ENCODE measurements around the gene HCK.

HCK gene

GRCh38 chr20:32129863-32130262 lies 77.8 kb downstream of the HCK start:
- Histone ChIP-seq H3K9ac (ENCODE audit: insufficient read length, low read depth) (no peak overlapping the region), H3K36me3 (ENCODE audit: insufficient read depth, insufficient read length, low read length) (peaks cover 23% of the 10 kb centered on the region), H3K4me1 (ENCODE audit: insufficient read depth, insufficient read length) (no peaks in the 10 kb centered on the region), H3K27me3 (ENCODE audit: insufficient read depth, insufficient read length) (no peaks in the 10 kb centered on the region), H3K9me3 (ENCODE audit: insufficient read depth, low read length) (no peaks in the 10 kb centered on the region), H3K4me3 (ENCODE audit: insufficient read length, low read depth) (no peak overlapping the region)
- TF ChIP-seq YY1 (IDR thresholded peaks at IDR 0.05; ENCODE audit: insufficient read depth, insufficient read length) = no peak
- no peak for TF ChIP-seq ZNF274 (IDR thresholded peaks at IDR 0.05; ENCODE audit: low read depth, low read length)
- no peak for TF ChIP-seq SUZ12 (IDR thresholded peaks at IDR 0.05; ENCODE audit: extremely low read depth, insufficient read depth, insufficient read length)
- DNase-seq (ENCODE audit: low read depth, low spot score) = no peak

GRCh38 chr20:32130352-32130751 lies 78.3 kb downstream of the HCK start:
- DNase-seq (ENCODE audit: low read depth, low spot score) = no peak
- no peaks in the 10 kb centered on the region for H3K4me1 ChIP-seq (ENCODE audit: insufficient read depth, insufficient read length)
- H3K36me3 ChIP-seq (ENCODE audit: insufficient read depth, insufficient read length, low read length) = peaks cover 21% of the 10 kb centered on the region

GRCh38 chr20:32130965-32131364 lies 78.9 kb downstream of the HCK start:
- no peak for DNase-seq (ENCODE audit: low read depth, low spot score)
- H3K4me3 ChIP-seq (ENCODE audit: insufficient read length, low read depth) = no peak overlapping the region
- TF ChIP-seq YY1 (IDR thresholded peaks at IDR 0.05; ENCODE audit: insufficient read depth, insufficient read length) (no peak), ZNF274 (IDR thresholded peaks at IDR 0.05; ENCODE audit: low read depth, low read length) (no peak), SUZ12 (IDR thresholded peaks at IDR 0.05; ENCODE audit: extremely low read depth, insufficient read depth, insufficient read length) (no peak)
- H3K27me3 ChIP-seq (ENCODE audit: insufficient read depth, insufficient read length) = no peaks in the 10 kb centered on the region
- no peak overlapping the region for H3K9ac ChIP-seq (ENCODE audit: insufficient read length, low read depth)
- no peaks in the 10 kb centered on the region for H3K9me3 ChIP-seq (ENCODE audit: insufficient read depth, low read length)
- H3K36me3 ChIP-seq (ENCODE audit: insufficient read depth, insufficient read length, low read length) = peaks cover 23% of the 10 kb centered on the region
- no peaks in the 10 kb centered on the region for H3K4me1 ChIP-seq (ENCODE audit: insufficient read depth, insufficient read length)

More at GRCh38 chr20:32130352-32130751, 78.3 kb downstream of the HCK start:
- Histone ChIP-seq H3K27me3 (ENCODE audit: insufficient read depth, insufficient read length) (no peaks in the 10 kb centered on the region), H3K4me3 (ENCODE audit: insufficient read length, low read depth) (no peak overlapping the region), H3K9me3 (ENCODE audit: insufficient read depth, low read length) (no peaks in the 10 kb centered on the region), H3K9ac (ENCODE audit: insufficient read length, low read depth) (no peak overlapping the region)
- TF ChIP-seq YY1 (IDR thresholded peaks at IDR 0.05; ENCODE audit: insufficient read depth, insufficient read length) (no peak), SUZ12 (IDR thresholded peaks at IDR 0.05; ENCODE audit: extremely low read depth, insufficient read depth, insufficient read length) (no peak), ZNF274 (IDR thresholded peaks at IDR 0.05; ENCODE audit: low read depth, low read length) (no peak)

GRCh38 chr20:32132911-32133549 lies 81.0 kb downstream of the HCK start:
- Histone ChIP-seq H3K27me3 (ENCODE audit: insufficient read depth, insufficient read length) (no peaks in the 10 kb centered on the region), H3K9ac (ENCODE audit: insufficient read length, low read depth) (no peak overlapping the region), H3K9me3 (ENCODE audit: insufficient read depth, low read length) (no peaks in the 10 kb centered on the region), H3K4me1 (ENCODE audit: insufficient read depth, insufficient read length) (no peaks in the 10 kb centered on the region), H3K4me3 (ENCODE audit: insufficient read length, low read depth) (no peak overlapping the region), H3K36me3 (ENCODE audit: insufficient read depth, insufficient read length, low read length) (peaks cover 42% of the 10 kb centered on the region)
- no peak for DNase-seq (ENCODE audit: low read depth, low spot score)
- TF ChIP-seq SUZ12 (IDR thresholded peaks at IDR 0.05; ENCODE audit: extremely low read depth, insufficient read depth, insufficient read length) = no peak
- no peak for TF ChIP-seq ZNF274 (IDR thresholded peaks at IDR 0.05; ENCODE audit: low read depth, low read length)
- TF ChIP-seq YY1 (IDR thresholded peaks at IDR 0.05; ENCODE audit: insufficient read depth, insufficient read length) = no peak

- no peak overlapping the region for H3K4me3 ChIP-seq (ENCODE audit: insufficient read length, low read depth)
- H3K4me1 ChIP-seq (ENCODE audit: insufficient read depth, insufficient read length) = no peaks in the 10 kb centered on the region
- TF ChIP-seq SUZ12 (IDR thresholded peaks at IDR 0.05; ENCODE audit: extremely low read depth, insufficient read depth, insufficient read length) = no peak
- TF ChIP-seq ZNF274 (IDR thresholded peaks at IDR 0.05; ENCODE audit: low read depth, low read length) = no peak
- TF ChIP-seq YY1 (IDR thresholded peaks at IDR 0.05; ENCODE audit: insufficient read depth, insufficient read length) = no peak
- DNase-seq (ENCODE audit: low read depth, low spot score) = no peak
- H3K9me3 ChIP-seq (ENCODE audit: insufficient read depth, low read length) = no peaks in the 10 kb centered on the region
- H3K36me3 ChIP-seq (ENCODE audit: insufficient read depth, insufficient read length, low read length) = peaks cover 51% of the 10 kb centered on the region
- no peak overlapping the region for H3K9ac ChIP-seq (ENCODE audit: insufficient read length, low read depth)
- no peaks in the 10 kb centered on the region for H3K27me3 ChIP-seq (ENCODE audit: insufficient read depth, insufficient read length)
These were observed 82.0 kb downstream of the HCK start for GRCh38 chr20:32134026-32134425.

- Histone ChIP-seq H3K4me3 (ENCODE audit: insufficient read length, low read depth) (no peak overlapping the region), H3K9me3 (ENCODE audit: insufficient read depth, low read length) (no peaks in the 10 kb centered on the region), H3K27me3 (ENCODE audit: insufficient read depth, insufficient read length) (no peaks in the 10 kb centered on the region), H3K4me1 (ENCODE audit: insufficient read depth, insufficient read length) (no peaks in the 10 kb centered on the region), H3K9ac (ENCODE audit: insufficient read length, low read depth) (no peak overlapping the region), H3K36me3 (ENCODE audit: insufficient read depth, insufficient read length, low read length) (peaks cover 68% of the 10 kb centered on the region)
- DNase-seq (ENCODE audit: low read depth, low spot score) = no peak
- TF ChIP-seq ZNF274 (IDR thresholded peaks at IDR 0.05; ENCODE audit: low read depth, low read length) (no peak), SUZ12 (IDR thresholded peaks at IDR 0.05; ENCODE audit: extremely low read depth, insufficient read depth, insufficient read length) (no peak), YY1 (IDR thresholded peaks at IDR 0.05; ENCODE audit: insufficient read depth, insufficient read length) (no peak)
These were observed 84.0 kb downstream of the HCK start for GRCh38 chr20:32135983-32136515.

- no peak for DNase-seq (ENCODE audit: low read depth, low spot score)
- Histone ChIP-seq H3K9me3 (ENCODE audit: insufficient read depth, low read length) (no peaks in the 10 kb centered on the region), H3K27me3 (ENCODE audit: insufficient read depth, insufficient read length) (no peaks in the 10 kb centered on the region), H3K4me3 (ENCODE audit: insufficient read length, low read depth) (no peak overlapping the region), H3K9ac (ENCODE audit: insufficient read length, low read depth) (no peak overlapping the region), H3K36me3 (ENCODE audit: insufficient read depth, insufficient read length, low read length) (peaks cover 79% of the 10 kb centered on the region), H3K4me1 (ENCODE audit: insufficient read depth, insufficient read length) (no peaks in the 10 kb centered on the region)
- TF ChIP-seq SUZ12 (IDR thresholded peaks at IDR 0.05; ENCODE audit: extremely low read depth, insufficient read depth, insufficient read length) (no peak), YY1 (IDR thresholded peaks at IDR 0.05; ENCODE audit: insufficient read depth, insufficient read length) (no peak), ZNF274 (IDR thresholded peaks at IDR 0.05; ENCODE audit: low read depth, low read length) (no peak)
These were observed 86.9 kb downstream of the HCK start for GRCh38 chr20:32138921-32139320.
